Skin of body (tissue), 2 donors: ENCODE results near the gene RASGRP2. TPM values are rescaled to one million over a fixed set of nuclear protein-coding genes. Genes with fewer than 3 reads are reported as not detected.

Experiments used
- DNase-seq: peaks from one replicate; lab custom pipeline; 2025; lab: John Stamatoyannopoulos, UW
- total RNA-seq: library from RNA; depleted of rRNA; stranded (reverse); fragments of >200 nt; gene quantifications from one replicate; pipeline ENCODE4 v1.2.3, GENCODE V29; 2014

RASGRP2 gene
- total RNA-seq: 5.1 TPM

GRCh38 chr11:64743591-64744543 is at the start of gene RASGRP2:
RASGRP2 (minus strand) TSS chr11:64744142; CDS start chr11:64742866, 1,276 bp downstream.
- no peak for DNase-seq

- no peak for DNase-seq
Observed at GRCh38 chr11:64792482-64792881, 48.5 kb upstream of the RASGRP2 start.

- no peak for DNase-seq
Observed at GRCh38 chr11:64791781-64792291, 47.9 kb upstream of the RASGRP2 start.

- DNase-seq: no peak
Observed at GRCh38 chr11:64790205-64791095, 46.5 kb upstream of the RASGRP2 start.

- no peak for DNase-seq
Observed at GRCh38 chr11:64789331-64790204, 45.6 kb upstream of the RASGRP2 start.

- DNase-seq: no peak
Observed at GRCh38 chr11:64788321-64789215, 44.6 kb upstream of the RASGRP2 start.

- no peak for DNase-seq
Observed at GRCh38 chr11:64787526-64788320, 43.8 kb upstream of the RASGRP2 start.

GRCh38 chr11:64786308-64786707 is 42.4 kb upstream of the RASGRP2 start:
- DNase-seq: no peak

- no peak for DNase-seq
Observed at GRCh38 chr11:64784813-64785581, 41.1 kb upstream of the RASGRP2 start.

- DNase-seq: peak; percentile 100
Observed at GRCh38 chr11:64778473-64779298, 34.7 kb upstream of the RASGRP2 start, which contains the start of gene SF1. SF1 (minus strand) TSS chr11:64778542; CDS start chr11:64778392, 150 bp downstream.

- DNase-seq: no peak
Observed at GRCh38 chr11:64778223-64778472, 34.2 kb upstream of the RASGRP2 start.

GRCh38 chr11:64777449-64778222 is 33.7 kb upstream of the RASGRP2 start:
- DNase-seq: peak; percentile 83

- no peak for DNase-seq
Observed at GRCh38 chr11:64776875-64777274, 32.9 kb upstream of the RASGRP2 start.

GRCh38 chr11:64776425-64776824 is 32.5 kb upstream of the RASGRP2 start:
- DNase-seq: no peak

GRCh38 chr11:64774144-64774543 is 30.2 kb upstream of the RASGRP2 start:
- DNase-seq: no peak

- no peak for DNase-seq
Observed at GRCh38 chr11:64772303-64773018, 28.5 kb upstream of the RASGRP2 start.
